HG03064 (cell line): ENCODE measurements around the gene ZNF37A.
"Not testable (repeated sequence)": the region's sequence is repeated elsewhere in the genome, so short reads cannot be mapped to it uniquely, and the experiment has no call there.

Experiments
- ATAC-seq: cut with Tn5 transposase; IDR thresholded peaks from one replicate; pipeline ENCODE4 v1.9.1; 2021; ENCODE audit warnings: low read depth; ENCODE audit not compliant: unreplicated experiment

ZNF37A gene

DNA sequence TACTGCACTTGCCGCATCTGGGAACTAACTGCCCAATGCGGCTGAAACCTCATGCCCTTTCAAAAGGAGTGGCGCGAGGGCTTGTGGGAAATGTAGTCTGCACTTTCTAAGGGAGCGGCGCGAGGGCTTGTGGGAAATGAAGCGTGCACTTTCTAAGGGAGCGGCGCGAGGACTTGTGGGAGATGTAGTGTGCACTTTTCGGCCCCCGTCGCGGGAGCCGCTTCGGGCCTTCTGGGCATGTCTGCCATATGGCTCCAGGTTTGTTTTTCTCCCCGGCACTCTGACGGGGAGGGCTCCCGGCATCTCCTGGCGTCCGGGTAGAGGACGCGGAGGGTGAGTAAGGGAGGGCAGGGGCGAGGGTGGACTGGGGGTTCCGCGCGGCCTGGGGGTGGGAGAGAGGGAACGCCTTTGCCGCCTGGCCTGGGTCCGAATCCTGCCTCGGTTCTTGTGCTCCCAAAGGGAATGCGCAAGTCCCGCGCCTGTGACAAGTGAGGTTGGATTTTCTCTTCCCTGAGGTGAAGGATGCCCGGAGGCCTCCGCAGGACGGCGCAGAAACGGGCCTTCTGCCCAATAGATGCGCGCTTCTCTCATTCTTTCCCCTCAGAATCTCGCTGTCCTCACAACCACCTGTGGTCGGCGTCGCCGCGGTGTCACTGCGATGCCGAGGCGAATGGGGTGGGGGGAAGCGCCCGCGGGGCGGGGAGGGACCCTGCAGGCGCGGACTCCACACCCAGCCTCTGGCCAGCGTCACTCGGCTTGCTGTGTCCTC, at the start of gene ZNF37A:
Gene ZNF37A, plus strand, starts transcription at position 180 of the 769 bp plus-strand sequence. CDS start 2,281 bp downstream, outside the sequence.
- ATAC-seq, result peak; percentile 98

GRCh38 chr10:38045129-38045528, 49.0 kb upstream of the ZNF37A start:
- no peak for ATAC-seq

- no peak for ATAC-seq
Measured at GRCh38 chr10:38047666-38048065, 46.5 kb upstream of the ZNF37A start.

- ATAC-seq, result no peak
Measured at GRCh38 chr10:38050212-38050611, 43.9 kb upstream of the ZNF37A start.

DNA sequence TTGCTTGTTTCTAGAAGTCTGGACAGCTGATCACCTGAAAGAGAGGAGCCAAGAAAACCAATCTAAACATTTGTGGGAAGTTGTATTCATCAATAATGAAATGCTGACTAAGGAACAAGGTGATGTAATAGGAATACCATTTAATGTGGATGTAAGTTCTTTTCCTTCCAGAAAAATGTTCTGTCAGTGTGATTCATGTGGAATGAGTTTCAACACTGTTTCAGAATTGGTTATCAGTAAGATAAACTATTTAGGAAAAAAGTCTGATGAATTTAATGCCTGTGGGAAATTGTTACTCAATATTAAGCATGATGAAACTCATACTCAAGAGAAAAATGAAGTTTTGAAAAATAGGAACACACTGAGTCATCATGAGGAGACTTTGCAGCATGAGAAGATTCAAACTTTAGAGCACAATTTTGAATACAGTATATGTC, 39.8 kb upstream of the ZNF37A start:
- ATAC-seq, result no peak

DNA sequence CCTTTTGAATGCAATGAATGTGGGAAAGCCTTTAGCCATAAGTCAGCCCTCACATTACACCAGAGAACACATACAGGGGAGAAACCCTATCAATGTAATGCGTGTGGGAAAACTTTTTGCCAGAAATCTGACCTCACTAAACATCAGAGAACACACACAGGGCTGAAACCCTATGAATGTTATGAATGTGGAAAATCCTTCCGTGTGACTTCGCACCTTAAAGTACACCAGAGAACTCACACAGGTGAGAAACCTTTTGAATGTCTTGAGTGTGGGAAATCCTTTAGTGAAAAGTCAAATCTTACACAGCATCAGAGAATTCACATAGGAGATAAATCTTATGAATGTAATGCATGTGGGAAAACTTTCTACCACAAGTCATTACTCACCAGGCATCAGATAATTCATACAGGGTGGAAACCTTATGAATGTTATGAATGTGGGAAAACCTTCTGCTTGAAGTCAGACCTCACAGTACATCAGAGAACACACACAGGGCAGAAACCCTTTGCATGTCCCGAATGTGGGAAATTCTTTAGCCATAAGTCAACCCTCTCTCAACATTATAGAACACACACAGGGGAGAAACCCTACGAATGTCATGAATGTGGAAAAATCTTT, 38.8 kb upstream of the ZNF37A start:
- ATAC-seq, result not testable (repeated sequence)

DNA sequence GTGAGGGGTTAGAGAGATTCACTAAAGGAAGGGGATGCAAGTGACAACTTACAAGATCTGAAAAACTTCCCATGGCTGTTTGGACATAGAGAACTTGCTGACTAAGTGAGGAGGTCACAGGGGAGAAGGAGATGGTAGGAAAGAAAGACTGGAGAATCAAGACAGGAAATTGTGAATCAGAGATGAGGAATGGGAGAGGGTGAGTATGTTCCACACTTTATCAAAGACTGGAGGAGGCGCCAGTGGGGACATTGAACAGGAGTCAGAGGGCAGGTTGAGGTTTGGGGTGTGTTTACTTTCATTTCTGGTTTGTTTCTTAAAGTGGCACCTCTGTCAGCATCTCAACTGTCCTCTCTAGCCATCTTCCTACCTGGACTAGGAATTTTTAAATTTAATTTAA, 24.5 kb upstream of the ZNF37A start:
- ATAC-seq, result not testable (repeated sequence)

GRCh38 chr10:38070501-38070900, 23.6 kb upstream of the ZNF37A start:
- ATAC-seq, result no peak

GRCh38 chr10:38072552-38072951, 21.6 kb upstream of the ZNF37A start:
- ATAC-seq, result no peak

GRCh38 chr10:38076687-38077086, 17.4 kb upstream of the ZNF37A start:
- ATAC-seq, result no peak

DNA sequence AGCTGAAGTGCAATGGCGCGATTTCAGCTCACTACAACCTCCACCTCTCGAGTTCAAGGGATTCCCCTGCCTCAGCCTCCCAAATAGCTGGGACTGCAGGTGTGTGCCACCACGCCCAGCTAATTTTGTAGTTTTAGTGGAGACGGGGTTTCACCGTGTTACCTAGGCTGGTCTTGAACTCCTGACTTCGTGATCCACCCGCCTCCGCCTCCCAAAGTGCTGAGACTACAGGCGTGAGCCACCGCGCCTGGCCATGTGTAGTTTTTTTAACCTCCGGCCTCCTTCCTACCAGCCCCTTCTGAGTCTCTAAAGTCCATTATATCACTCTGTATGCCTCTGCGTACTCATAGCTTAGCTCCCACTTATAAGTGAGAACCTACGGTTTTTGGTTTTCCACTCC, 819 bp upstream of the ZNF37A start:
- ATAC-seq, result not testable (repeated sequence)

GRCh38 chr10:38093816-38094157, 350 bp upstream of the ZNF37A start:
- ATAC-seq, result peak; percentile 35

DNA sequence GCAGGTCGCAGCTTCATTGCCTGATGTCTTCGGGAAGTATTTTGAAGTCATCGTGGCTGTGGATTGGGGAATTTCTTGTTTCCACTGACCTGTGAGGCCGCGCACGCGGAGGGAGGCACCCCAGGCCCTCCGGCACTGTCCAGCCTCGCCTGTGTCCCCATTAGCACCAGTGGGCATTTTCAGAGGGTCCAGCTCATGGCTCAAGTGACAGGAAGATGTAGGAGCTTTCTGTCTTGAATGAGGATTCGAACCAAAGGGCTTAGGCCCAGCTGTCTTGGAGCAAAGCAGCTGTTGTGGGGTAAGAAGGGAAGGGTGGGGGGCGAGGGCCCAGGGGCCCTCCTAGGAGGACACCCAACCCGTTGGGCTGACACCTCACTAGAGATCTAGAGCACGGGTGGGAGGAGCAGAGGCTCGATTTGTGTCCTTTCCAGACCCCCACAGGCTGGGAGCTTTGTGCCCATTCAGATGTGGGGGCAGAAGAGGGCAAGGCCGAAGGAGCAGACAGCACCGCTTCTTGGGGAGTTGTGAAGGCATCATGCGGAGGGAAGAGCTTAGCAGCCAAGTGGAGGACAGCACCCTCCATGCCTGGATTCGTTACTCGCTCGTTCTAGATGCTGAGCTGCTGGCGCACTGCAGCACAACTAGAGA, 914 bp downstream of the ZNF37A start:
- no peak for ATAC-seq

DNA sequence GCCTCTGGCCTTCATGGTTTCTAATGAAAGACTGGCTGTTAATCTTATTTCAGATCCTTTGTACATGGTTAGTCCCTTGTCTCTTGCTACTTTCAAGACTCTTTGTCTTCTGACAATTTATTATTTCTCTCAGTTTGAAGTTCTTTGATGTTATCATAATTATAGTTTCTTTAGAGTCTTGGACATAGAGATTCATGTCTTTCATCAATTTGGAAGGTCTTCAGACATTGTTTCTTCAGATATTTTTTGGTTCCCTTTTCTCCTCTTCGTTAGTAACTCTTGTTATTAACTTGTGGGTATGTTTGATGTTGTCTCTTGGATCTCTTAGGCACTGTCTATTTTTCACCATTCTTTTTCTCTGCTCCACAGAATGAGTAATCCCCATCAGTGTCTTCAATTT, 8.7 kb downstream of the ZNF37A start:
- no peak for ATAC-seq

DNA sequence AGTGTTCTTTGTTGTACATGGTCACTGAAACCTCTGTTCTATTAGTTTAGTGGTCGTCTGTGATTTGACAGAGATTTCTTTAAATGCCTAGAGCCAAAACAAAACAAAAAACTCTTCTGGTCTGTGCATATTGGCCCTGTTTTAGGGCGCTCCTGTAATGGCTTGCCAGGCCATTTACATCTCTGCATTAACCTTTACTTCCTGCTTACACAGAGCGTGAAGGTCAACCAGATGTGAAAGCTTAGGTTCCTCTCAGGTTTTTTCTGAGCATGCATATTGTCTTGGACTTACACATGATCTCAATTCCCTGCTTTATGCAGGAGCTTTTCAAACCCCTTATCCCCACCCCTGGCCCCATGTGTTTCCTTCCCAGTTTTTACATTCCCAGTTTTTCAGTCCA, 9.6 kb downstream of the ZNF37A start:
- ATAC-seq, result no peak

GRCh38 chr10:38112159-38112558, 18.0 kb downstream of the ZNF37A start:
- no peak for ATAC-seq

DNA sequence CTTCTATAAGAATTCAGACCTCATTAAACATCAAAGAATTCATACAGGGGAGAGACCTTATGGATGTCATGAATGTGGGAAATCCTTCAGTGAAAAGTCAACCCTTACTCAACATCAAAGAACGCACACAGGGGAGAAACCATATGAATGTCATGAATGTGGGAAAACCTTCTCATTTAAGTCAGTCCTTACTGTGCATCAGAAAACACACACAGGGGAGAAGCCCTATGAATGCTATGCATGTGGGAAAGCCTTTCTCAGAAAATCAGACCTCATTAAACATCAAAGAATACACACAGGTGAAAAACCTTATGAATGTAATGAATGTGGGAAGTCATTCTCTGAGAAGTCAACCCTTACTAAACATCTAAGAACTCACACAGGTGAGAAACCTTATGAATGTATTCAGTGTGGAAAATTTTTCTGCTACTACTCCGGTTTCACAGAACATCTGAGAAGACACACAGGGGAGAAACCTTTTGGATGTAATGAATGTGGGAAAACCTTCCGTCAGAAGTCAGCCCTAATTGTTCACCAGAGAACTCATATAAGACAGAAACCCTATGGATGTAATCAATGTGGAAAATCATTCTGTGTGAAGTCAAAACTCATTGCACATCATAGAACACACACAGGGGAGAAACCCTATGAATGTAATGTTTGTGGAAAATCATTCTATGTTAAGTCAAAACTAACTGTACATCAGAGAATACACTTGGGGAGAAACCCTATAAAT, 24.1 kb downstream of the ZNF37A start:
- ATAC-seq, result no peak

GRCh38 chr10:38119038-38119437, 24.9 kb downstream of the ZNF37A start:
- ATAC-seq, result no peak

GRCh38 chr10:38127812-38128211, 33.7 kb downstream of the ZNF37A start:
- no peak for ATAC-seq

GRCh38 chr10:38143587-38143986, 49.5 kb downstream of the ZNF37A start:
- ATAC-seq, result no peak
